D721Med (cell line): ENCODE results near the gene DEFB129.

Experiments used
- DNase-seq: peaks from one replicate; pipeline ENCODE4 v3.0.0; 2011; ENCODE audit warnings: low spot score; ENCODE audit not compliant: insufficient read length
- FAIRE-seq: peaks from 2 replicates; lab custom pipeline; 2011; peaks lifted over from hg19 to GRCh38; lab: Jason Lieb, UNC
- CTCF ChIP-seq: IDR thresholded peaks from 2 replicates; pipeline ENCODE4 v1.5.1; 2012; ENCODE audit warnings: mild to moderate bottlenecking, control low read depth; ENCODE audit not compliant: insufficient read depth; ENCODE audit errors: missing control alignments

The DEFB129 gene

GRCh38 chr20:263701-264100 lies 36.6 kb downstream of the DEFB129 start:
- TF ChIP-seq CTCF, result no peak
- DNase-seq (no peak), FAIRE-seq (no peak)

GRCh38 chr20:266596-267562 lies 39.8 kb downstream of the DEFB129 start:
- DNase-seq (peak; percentile 51), FAIRE-seq (no peak)
- peak; percentile 85 for TF ChIP-seq CTCF

- DNase-seq, result no peak
- TF ChIP-seq CTCF, result no peak
- no peak for FAIRE-seq
Observed at GRCh38 chr20:270517-270916, 43.5 kb downstream of the DEFB129 start.

GRCh38 chr20:271069-271468 lies 44.0 kb downstream of the DEFB129 start:
- DNase-seq (no peak), FAIRE-seq (no peak)
- TF ChIP-seq CTCF, result no peak

- no peak for FAIRE-seq
- no peak for DNase-seq
- no peak for TF ChIP-seq CTCF
Observed at GRCh38 chr20:271528-271927, 44.5 kb downstream of the DEFB129 start.

GRCh38 chr20:272718-273117 lies 45.7 kb downstream of the DEFB129 start:
- FAIRE-seq (no peak), DNase-seq (no peak)
- no peak for TF ChIP-seq CTCF

- no peak for TF ChIP-seq CTCF
- no peak for DNase-seq
- no peak for FAIRE-seq
Observed at GRCh38 chr20:273884-274283, 46.8 kb downstream of the DEFB129 start.
